Endothelial cell of coronary artery (primary cell): Measurements from ENCODE around the gene MAP4K1. TPM values are rescaled to one million over a fixed set of nuclear protein-coding genes. Genes with fewer than 3 reads are reported as not detected.

Source experiments
- total RNA-seq: library from RNA; depleted of rRNA; stranded (reverse); fragments of >200 nt; gene quantifications from 2 replicates; pipeline ENCODE4 v1.2.3, GENCODE V29; 2014

MAP4K1 gene
- 0.09 TPM in 1 of 2 replicates, not detected in the other for total RNA-seq

GRCh38 chr19:38617764-38618589 lies at the start of gene MAP4K1:
MAP4K1 (minus strand) TSS chr19:38617953; CDS start chr19:38617895, 58 bp downstream.

GRCh38 chr19:38647368-38647965 lies 29.7 kb upstream of the MAP4K1 start, which contains the start of gene ACTN4:
ACTN4 (plus strand) TSS chr19:38647649; CDS start chr19:38647746, 97 bp downstream.

GRCh38 chr19:38618590-38619360 lies 1.0 kb upstream of the MAP4K1 start, which contains the start of gene EIF3K:
EIF3K (plus strand) TSS chr19:38619188; CDS start chr19:38619269, 81 bp downstream.

Other genes starting within 250 kb of the MAP4K1 start
- gene PSMD8, start 243.4 kb downstream of the MAP4K1 start, total RNA-seq: 226 and 259 TPM in 2 replicates
- gene GGN, start 229.9 kb downstream of the MAP4K1 start, total RNA-seq: under 0.01 and 0.18 TPM in 2 replicates
- 4.3 and 5.3 TPM in 2 replicates for gene SPRED3, start 229.3 kb downstream of the MAP4K1 start, total RNA-seq
- 6.0 and 6.1 TPM in 2 replicates for gene FAM98C, start 214.9 kb downstream of the MAP4K1 start, total RNA-seq
- gene RASGRP4, start 191.7 kb downstream of the MAP4K1 start, total RNA-seq: not detected in 2 replicates
- under 0.01 and 0.18 TPM in 2 replicates for gene RYR1, start 184.3 kb downstream of the MAP4K1 start, total RNA-seq
- gene EIF3K, start 1.2 kb upstream of the MAP4K1 start, total RNA-seq: 321 and 419 TPM in 2 replicates
- 242 and 368 TPM in 2 replicates for gene ACTN4, start 29.7 kb upstream of the MAP4K1 start, total RNA-seq
- not detected in 2 replicates for gene CAPN12, start 126.5 kb upstream of the MAP4K1 start, total RNA-seq
- gene LGALS7, start 155.6 kb upstream of the MAP4K1 start, total RNA-seq: not detected in 2 replicates
- not detected in 2 replicates for gene LGALS7B, start 171.2 kb upstream of the MAP4K1 start, total RNA-seq
- gene LGALS4, start 195.0 kb upstream of the MAP4K1 start, total RNA-seq: 0.09 TPM in 1 of 2 replicates, not detected in the other
- gene ECH1, start 213.8 kb upstream of the MAP4K1 start, total RNA-seq: 19.3 and 36.8 TPM in 2 replicates
- gene HNRNPL, start 232.0 kb upstream of the MAP4K1 start, total RNA-seq: 239 and 308 TPM in 2 replicates